GM23248 (cell line): ENCODE measurements around the gene MED29.

Experiments
- EZH2 ChIP-seq: fragments of 200-600 bp; sonication (generic); IDR thresholded peaks from 2 replicates; pipeline ENCODE4 v1.6.1; 2018; ENCODE audit warnings: antibody characterized with exemption, mild to moderate bottlenecking; ENCODE audit not compliant: insufficient read depth, poor library complexity, severe bottlenecking
- EZH2phosphoT487 ChIP-seq: fragments of 200-600 bp; sonication (generic); IDR thresholded peaks from 2 replicates; pipeline ENCODE4 v1.6.1; 2018; ENCODE audit warnings: antibody characterized with exemption, moderate library complexity, mild to moderate bottlenecking, low read depth; ENCODE audit not compliant: insufficient read depth

DNA sequence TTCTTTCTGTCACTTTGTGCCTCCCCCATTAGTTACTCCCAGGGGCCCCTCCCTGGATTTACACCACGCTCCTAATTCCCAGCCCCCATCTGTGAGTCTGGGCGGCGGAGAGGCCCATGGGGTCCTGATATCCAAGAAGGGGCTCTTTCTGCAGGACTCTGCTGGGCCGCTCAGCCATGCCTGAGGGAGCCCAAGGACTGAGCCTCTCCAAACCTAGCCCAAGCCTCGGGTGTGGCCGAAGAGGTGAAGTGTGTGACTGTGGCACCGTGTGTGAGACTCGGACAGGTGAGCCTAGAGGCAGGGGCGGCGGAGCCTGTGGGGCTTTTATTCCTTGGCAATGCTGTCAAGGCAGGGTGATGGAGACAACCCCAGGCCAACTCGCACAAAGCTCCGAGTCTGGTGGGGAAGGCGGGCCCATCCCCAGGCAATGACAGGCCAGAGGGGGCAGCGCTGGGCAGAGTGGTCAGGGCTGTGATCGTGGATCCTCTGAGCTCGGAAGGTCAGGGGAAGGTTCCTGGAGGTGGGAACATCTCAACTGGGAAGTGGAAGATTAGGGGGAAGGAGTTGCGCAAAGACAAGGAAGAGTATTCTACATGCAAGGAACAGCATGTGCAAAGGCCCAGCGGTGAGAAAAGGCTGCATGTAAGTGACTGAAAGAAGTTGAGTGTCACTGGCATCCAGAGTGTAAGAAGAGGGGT lies 22.9 kb downstream of the MED29 start:
- TF ChIP-seq EZH2phosphoT487: no peak
- no peak for TF ChIP-seq EZH2
